Activated B cell treated with CpG ODN at 0.5 μM for 24 hours (primary cell): ENCODE data around the gene C1orf216. TPM values are rescaled to one million over a fixed set of nuclear protein-coding genes. Genes with fewer than 3 reads are reported as not detected.

Experiments
- ATAC-seq: fragments of 200-7000 bp; cut with Tn5 transposase; one replicate; pipeline ENCODE4 v1.10.0; 2021; ENCODE audit warnings: low read depth, mild to moderate bottlenecking, moderate library complexity
- CTCF ChIA-PET: fragments of 350-600 bp; sonication (Branson Sonifier 250); formaldehyde crosslinking; loops from one replicate; lab custom pipeline; 2021; ENCODE audit warnings: antibody characterized with exemption; lab: Charles Lee
- POLR2A ChIA-PET: fragments of 350-600 bp; sonication (Branson Sonifier 250); formaldehyde crosslinking; loops from one replicate; lab custom pipeline; 2021; ENCODE audit warnings: antibody characterized with exemption; lab: Charles Lee
- DNase-seq: peaks from one replicate; pipeline ENCODE4 v3.0.0; 2022
- H3K27ac Mint-ChIP-seq: one replicate; pipeline ENCODE4 v1.8.0; 2020; ENCODE audit warnings: mixed read lengths
- H3K27me3 Mint-ChIP-seq: one replicate; pipeline ENCODE4 v1.8.0; 2021; ENCODE audit warnings: mixed read lengths
- H3K36me3 Mint-ChIP-seq: one replicate; pipeline ENCODE4 v1.8.0; 2021; ENCODE audit warnings: low read depth, mixed read lengths
- H3K4me1 Mint-ChIP-seq: one replicate; pipeline ENCODE4 v1.8.0; 2021; ENCODE audit warnings: mixed read lengths
- H3K4me3 Mint-ChIP-seq: one replicate; pipeline ENCODE4 v1.8.0; 2020; ENCODE audit warnings: mild to moderate bottlenecking, mixed read lengths
- H3K9me3 Mint-ChIP-seq: one replicate; pipeline ENCODE4 v1.8.0; 2020; ENCODE audit warnings: mixed read lengths
- intact Hi-C: fragments of 100-400 bp; cut with micrococcal nuclease; formaldehyde crosslinking; loops from one replicate; pipeline ENCODE4 v1.15.1; 2024
- total RNA-seq: library from RNA; stranded (reverse); gene quantifications from 2 replicates; pipeline ENCODE4 v1.2.3, GENCODE V29; 2022
- TF ChIP-seq, protein P1 (sequence below): fragments of 200-600 bp; IDR thresholded peaks from one replicate; pipeline ENCODE4 v1.8.0; 2022; ENCODE audit warnings: antibody characterized with exemption, mild to moderate bottlenecking

The C1orf216 gene, protein sequence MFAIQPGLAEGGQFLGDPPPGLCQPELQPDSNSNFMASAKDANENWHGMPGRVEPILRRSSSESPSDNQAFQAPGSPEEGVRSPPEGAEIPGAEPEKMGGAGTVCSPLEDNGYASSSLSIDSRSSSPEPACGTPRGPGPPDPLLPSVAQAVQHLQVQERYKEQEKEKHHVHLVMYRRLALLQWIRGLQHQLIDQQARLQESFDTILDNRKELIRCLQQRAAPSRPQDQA
- 4.4 and 5.8 TPM in 2 replicates for total RNA-seq

DNA sequence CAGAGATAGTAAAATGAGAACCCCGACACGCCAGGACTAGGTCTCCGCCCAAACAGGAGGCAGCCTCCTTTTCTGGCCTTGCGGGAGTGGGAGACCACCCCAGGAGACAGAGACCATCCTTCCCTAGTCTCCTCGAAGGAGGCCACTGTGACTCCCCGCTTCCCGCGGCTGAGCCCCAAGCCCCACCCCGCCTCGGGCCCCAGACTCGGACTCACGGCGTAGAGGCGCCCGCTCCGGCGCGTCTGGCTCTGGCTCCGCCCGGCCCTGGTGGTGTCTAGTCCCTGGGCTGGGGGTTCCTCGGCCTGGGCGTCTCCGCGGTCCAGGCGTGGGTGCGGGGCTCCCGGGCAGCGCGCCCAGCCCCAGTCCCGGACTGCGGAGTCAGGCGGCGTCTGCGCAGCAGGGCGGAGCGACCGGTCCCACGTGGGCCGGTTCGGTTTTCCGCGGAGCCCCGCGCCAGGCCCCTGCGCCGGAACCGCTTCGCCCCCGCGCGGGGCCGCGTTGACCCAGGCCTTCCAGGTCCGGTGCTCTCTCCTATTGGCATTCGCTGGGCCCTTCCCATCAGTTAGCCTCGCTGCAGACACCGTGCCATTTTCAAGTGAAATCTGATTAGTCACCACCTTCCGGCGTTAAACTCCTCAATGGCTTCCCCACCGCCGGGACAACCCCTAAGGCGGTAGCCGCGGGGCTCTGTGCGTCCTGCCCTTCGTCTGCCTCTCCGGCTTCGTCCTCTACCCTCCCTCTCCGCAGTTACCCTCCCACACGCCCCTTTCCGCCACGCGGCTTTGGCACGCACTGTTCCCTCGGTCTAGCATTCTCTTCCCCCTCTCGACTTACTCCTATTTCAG, at the start of gene C1orf216:
Gene C1orf216, minus strand, starts transcription at position 393 of the 845 bp plus-strand sequence. CDS start 2,563 bp downstream, outside the sequence.
- Mint-ChIP-seq H3K36me3 (peaks cover 6% of the 10 kb centered on the region), H3K4me1 (peaks cover 28% of the 10 kb centered on the region), H3K27me3 (no peaks in the 10 kb centered on the region), H3K9me3 (no peaks in the 10 kb centered on the region), H3K4me3 (peak within 1 kb of the TSS; percentile 90), H3K27ac (peak within 1 kb of the TSS; percentile 85)
- ChIA-PET CTCF (interaction anchor here (4.2 kb wide), 1 partner anchor 150 kb away, joined by 37 read pairs; no protein-coding TSS in a partner anchor), POLR2A (interaction anchor here (1.3 kb wide), 1 partner anchor 51 kb away, joined by 4 read pairs; the partner anchor contains the start of gene CLSPN)
- DNase-seq: peak; percentile 59
- intact Hi-C loops: loop anchor here (2.0 kb wide), 2 partner anchors 52 to 78 kb away; partner anchors contain the start of gene PSMB2
- peak; percentile 69 for ATAC-seq
- TF ChIP-seq, protein P1, sequence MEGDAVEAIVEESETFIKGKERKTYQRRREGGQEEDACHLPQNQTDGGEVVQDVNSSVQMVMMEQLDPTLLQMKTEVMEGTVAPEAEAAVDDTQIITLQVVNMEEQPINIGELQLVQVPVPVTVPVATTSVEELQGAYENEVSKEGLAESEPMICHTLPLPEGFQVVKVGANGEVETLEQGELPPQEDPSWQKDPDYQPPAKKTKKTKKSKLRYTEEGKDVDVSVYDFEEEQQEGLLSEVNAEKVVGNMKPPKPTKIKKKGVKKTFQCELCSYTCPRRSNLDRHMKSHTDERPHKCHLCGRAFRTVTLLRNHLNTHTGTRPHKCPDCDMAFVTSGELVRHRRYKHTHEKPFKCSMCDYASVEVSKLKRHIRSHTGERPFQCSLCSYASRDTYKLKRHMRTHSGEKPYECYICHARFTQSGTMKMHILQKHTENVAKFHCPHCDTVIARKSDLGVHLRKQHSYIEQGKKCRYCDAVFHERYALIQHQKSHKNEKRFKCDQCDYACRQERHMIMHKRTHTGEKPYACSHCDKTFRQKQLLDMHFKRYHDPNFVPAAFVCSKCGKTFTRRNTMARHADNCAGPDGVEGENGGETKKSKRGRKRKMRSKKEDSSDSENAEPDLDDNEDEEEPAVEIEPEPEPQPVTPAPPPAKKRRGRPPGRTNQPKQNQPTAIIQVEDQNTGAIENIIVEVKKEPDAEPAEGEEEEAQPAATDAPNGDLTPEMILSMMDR: no peak

DNA sequence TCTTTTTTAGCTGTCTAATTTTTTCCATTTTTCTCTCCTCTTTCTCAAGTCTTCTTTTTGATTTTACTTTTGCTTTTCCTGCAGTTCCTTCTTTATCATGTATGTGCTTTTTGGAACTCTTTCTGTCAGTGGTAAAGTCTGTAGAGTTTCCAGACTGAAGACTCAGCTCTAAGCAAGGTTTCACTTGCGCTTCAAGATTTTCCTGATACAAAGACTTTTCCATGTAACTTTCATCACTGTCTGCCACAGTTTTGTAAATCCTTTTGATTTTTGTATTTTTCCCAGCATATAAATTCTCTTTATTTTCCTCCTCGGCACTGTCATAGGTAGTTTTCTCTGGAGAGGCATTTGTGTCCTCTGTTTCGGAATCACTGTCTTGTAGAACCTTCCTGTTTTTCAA, 45.6 kb upstream of the C1orf216 start:
- TF ChIP-seq, protein P1: no peak
- no peak for DNase-seq
- Mint-ChIP-seq H3K36me3 (no peaks in the 10 kb centered on the region), H3K4me1 (peaks cover 7% of the 10 kb centered on the region), H3K9me3 (no peaks in the 10 kb centered on the region), H3K27me3 (no peaks in the 10 kb centered on the region), H3K27ac (no peak overlapping the region), H3K4me3 (no peak overlapping the region)
- ChIA-PET POLR2A (no interaction called here), CTCF (no interaction called here)
- intact Hi-C loops: no loop called here
- ATAC-seq: no peak

DNA sequence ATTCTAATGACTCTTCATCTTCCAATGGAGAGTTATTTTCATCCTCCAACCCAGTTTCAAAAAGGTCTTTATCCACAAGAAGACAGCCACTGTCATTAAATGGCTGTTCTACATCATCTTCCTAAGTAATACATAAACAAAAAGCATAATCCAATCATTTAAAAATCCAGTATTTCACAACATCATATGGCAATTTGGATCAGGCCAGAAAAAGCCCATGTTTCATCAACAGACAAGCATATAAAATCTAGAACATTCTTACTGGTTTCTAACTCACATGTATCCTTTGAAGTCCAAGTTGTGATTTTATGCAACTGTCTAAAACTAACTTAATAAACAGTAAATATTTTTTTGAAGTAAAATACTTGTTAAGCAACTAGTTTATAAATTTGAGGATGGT, 44.5 kb upstream of the C1orf216 start:
- TF ChIP-seq, protein P1: no peak
- H3K27ac Mint-ChIP-seq: no peak overlapping the region
- intact Hi-C loops: no loop called here
- no peaks in the 10 kb centered on the region for H3K9me3 Mint-ChIP-seq
- H3K27me3 Mint-ChIP-seq: no peaks in the 10 kb centered on the region
- ChIA-PET CTCF (no interaction called here), POLR2A (no interaction called here)
- ATAC-seq: no peak
- DNase-seq: no peak
- peaks cover 2% of the 10 kb centered on the region for H3K4me1 Mint-ChIP-seq
- no peak overlapping the region for H3K4me3 Mint-ChIP-seq
- no peaks in the 10 kb centered on the region for H3K36me3 Mint-ChIP-seq

DNA sequence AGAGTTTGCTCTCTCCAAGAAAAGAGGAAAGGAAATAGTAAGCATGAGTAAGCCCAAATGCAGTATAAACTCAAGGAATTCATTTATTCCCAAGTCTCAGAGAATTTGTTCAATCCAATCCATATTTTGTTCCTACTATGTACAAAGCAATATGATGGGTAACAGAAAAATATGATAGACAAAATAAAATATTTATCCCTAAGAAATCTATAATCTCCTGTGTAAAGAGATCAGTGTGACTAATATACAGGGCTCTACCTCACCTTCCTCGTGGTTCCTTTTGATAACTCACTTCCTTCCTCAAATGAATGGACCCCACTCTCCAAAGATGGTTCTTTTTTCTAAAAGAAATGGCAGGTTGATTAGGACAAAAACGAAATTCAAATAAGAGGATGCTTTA, 43.5 kb upstream of the C1orf216 start:
- TF ChIP-seq, protein P1: no peak
- intact Hi-C loops: no loop called here
- Mint-ChIP-seq H3K4me3 (no peak overlapping the region), H3K27ac (no peak overlapping the region), H3K9me3 (no peaks in the 10 kb centered on the region), H3K27me3 (no peaks in the 10 kb centered on the region), H3K36me3 (no peaks in the 10 kb centered on the region), H3K4me1 (peaks cover 2% of the 10 kb centered on the region)
- ATAC-seq (no peak), DNase-seq (no peak)
- ChIA-PET CTCF (no interaction called here), POLR2A (no interaction called here)

DNA sequence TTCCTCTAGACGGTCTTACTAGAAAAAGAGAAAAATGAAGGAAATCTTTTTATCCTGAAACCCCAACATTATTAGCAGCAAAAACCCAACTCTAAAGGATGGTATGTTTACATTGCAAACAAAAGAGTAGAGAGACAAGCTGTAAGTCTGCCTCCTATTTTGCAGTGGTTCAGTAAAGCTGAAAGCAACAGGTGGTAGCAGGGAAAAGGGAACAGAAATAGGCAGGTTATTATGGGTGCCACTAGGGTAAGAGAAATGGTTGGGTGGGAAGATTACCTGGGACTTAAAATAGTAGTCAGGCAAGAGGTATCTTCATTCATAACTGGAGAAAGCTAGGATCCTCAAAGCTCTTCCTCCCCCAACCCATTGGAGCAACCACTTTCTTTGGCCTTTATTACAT, 37.4 kb upstream of the C1orf216 start:
- Mint-ChIP-seq H3K36me3 (no peaks in the 10 kb centered on the region), H3K27me3 (no peaks in the 10 kb centered on the region), H3K27ac (no peak overlapping the region), H3K9me3 (no peaks in the 10 kb centered on the region), H3K4me3 (no peak overlapping the region), H3K4me1 (no peaks in the 10 kb centered on the region)
- ATAC-seq: no peak
- no peak for DNase-seq
- CTCF ChIA-PET: interaction anchor here (1.3 to 2.0 kb wide), 2 partner anchors 29 to 42 kb away, joined by 3 to 7 read pairs; no protein-coding TSS in a partner anchor
- POLR2A ChIA-PET: interaction anchor here (0.6 kb wide), 1 partner anchor 14 kb away, joined by 4 read pairs; the partner anchor contains the start of gene CLSPN
- TF ChIP-seq, protein P1: no peak
- intact Hi-C loops: no loop called here
